ENCODE data around the gene LSG1.

The LSG1 gene

GRCh38 chr3:194683380-194683779, 11.4 kb upstream of the LSG1 start:
- Histone ChIP-seq H3K9me2 (replicated peaks; ENCODE audit: insufficient read depth, low read length) (no peaks in the 10 kb centered on the region), H3K9me3 (replicated peaks; ENCODE audit: insufficient read depth, low read length) (no peaks in the 10 kb centered on the region), H3K4me2 (ENCODE audit: low read depth, low read length) (peak overlapping the region; percentile 34; the same call in 1 of the 2 replicates), H3K27me3 (replicated peaks; ENCODE audit: insufficient read depth, low read length) (peaks cover 10% of the 10 kb centered on the region; the same call in 1 of the 2 replicates), H3K4me1 (ENCODE audit: low read length) (peaks cover 29% of the 10 kb centered on the region), H3F3A (ENCODE audit: insufficient read depth, low read length) (peaks cover 3% of the 10 kb centered on the region; the same call in 1 of the 2 replicates), H3K9ac (ENCODE audit: low read length) (no peak overlapping the region), H3K36me3 (replicated peaks; ENCODE audit: insufficient read depth, low read length) (no peaks in the 10 kb centered on the region), H3K27ac (ENCODE audit: low read length) (no peak overlapping the region), H3K79me2 (ENCODE audit: low read length) (no peaks in the 10 kb centered on the region), H2AFZ (ENCODE audit: low read length) (peak overlapping the region; percentile 35), H3K4me3 (ENCODE audit: low read length) (no peak overlapping the region), H4K20me1 (ENCODE audit: insufficient read depth, low read length) (no peaks in the 10 kb centered on the region)
- no peak for DNase-seq
- TF ChIP-seq CTCF (IDR thresholded peaks at IDR 0.05; ENCODE audit: low read length) (no peak), EZH2 (optimal IDR thresholded peaks at IDR 0.05; ENCODE audit: low read depth, low read length) (no peak)

- Histone ChIP-seq H3K27me3 (replicated peaks; ENCODE audit: insufficient read depth, low read length) (peaks cover 10% of the 10 kb centered on the region; the same call in 1 of the 2 replicates), H4K20me1 (ENCODE audit: insufficient read depth, low read length) (no peaks in the 10 kb centered on the region), H3K4me1 (ENCODE audit: low read length) (peaks cover 29% of the 10 kb centered on the region), H3K27ac (ENCODE audit: low read length) (no peak overlapping the region), H3F3A (ENCODE audit: insufficient read depth, low read length) (peaks cover 3% of the 10 kb centered on the region; the same call in 1 of the 2 replicates), H3K9ac (ENCODE audit: low read length) (no peak overlapping the region), H3K9me3 (replicated peaks; ENCODE audit: insufficient read depth, low read length) (no peaks in the 10 kb centered on the region), H3K36me3 (replicated peaks; ENCODE audit: insufficient read depth, low read length) (no peaks in the 10 kb centered on the region), H3K9me2 (replicated peaks; ENCODE audit: insufficient read depth, low read length) (no peaks in the 10 kb centered on the region), H3K4me2 (ENCODE audit: low read depth, low read length) (peak overlapping the region; percentile 34; the same call in 1 of the 2 replicates), H2AFZ (ENCODE audit: low read length) (peak overlapping the region; percentile 35), H3K79me2 (ENCODE audit: low read length) (no peaks in the 10 kb centered on the region), H3K4me3 (ENCODE audit: low read length) (no peak overlapping the region)
- no peak for TF ChIP-seq EZH2phosphoT487 (IDR thresholded peaks at IDR 0.05; ENCODE audit: low read length)
- peak; percentile 98 for TF ChIP-seq CTCF (IDR thresholded peaks at IDR 0.05; ENCODE audit: low read length)
- DNase-seq, result peak; percentile 88
Measured at GRCh38 chr3:194682694-194683310, 10.8 kb upstream of the LSG1 start.

- H4K20me1 ChIP-seq (ENCODE audit: insufficient read depth, low read length), result no peaks in the 10 kb centered on the region
- no peak for TF ChIP-seq EZH2 (optimal IDR thresholded peaks at IDR 0.05; ENCODE audit: low read depth, low read length)
- no peak for TF ChIP-seq EZH2phosphoT487 (IDR thresholded peaks at IDR 0.05; ENCODE audit: low read length)
- TF ChIP-seq CTCF (IDR thresholded peaks at IDR 0.05; ENCODE audit: low read length), result no peak
- no peak overlapping the region for H3K9ac ChIP-seq (ENCODE audit: low read length)
- no peaks in the 10 kb centered on the region for H3K36me3 ChIP-seq (replicated peaks; ENCODE audit: insufficient read depth, low read length)
- H3K9me2 ChIP-seq (replicated peaks; ENCODE audit: insufficient read depth, low read length), result no peaks in the 10 kb centered on the region
- DNase-seq, result peak; percentile 5
- no peaks in the 10 kb centered on the region for H3K79me2 ChIP-seq (ENCODE audit: low read length)
- peaks cover 8% of the 10 kb centered on the region; the same call in 1 of the 2 replicates for H3K27me3 ChIP-seq (replicated peaks; ENCODE audit: insufficient read depth, low read length)
- H3K9me3 ChIP-seq (replicated peaks; ENCODE audit: insufficient read depth, low read length), result no peaks in the 10 kb centered on the region
- H3K27ac ChIP-seq (ENCODE audit: low read length), result no peak overlapping the region
- H2AFZ ChIP-seq (ENCODE audit: low read length), result peak overlapping the region; percentile 35
- H3K4me3 ChIP-seq (ENCODE audit: low read length), result no peak overlapping the region
- peaks cover 3% of the 10 kb centered on the region; the same call in 1 of the 2 replicates for H3F3A ChIP-seq (ENCODE audit: insufficient read depth, low read length)
- peak overlapping the region; percentile 34; the same call in 1 of the 2 replicates for H3K4me2 ChIP-seq (ENCODE audit: low read depth, low read length)
- peaks cover 26% of the 10 kb centered on the region for H3K4me1 ChIP-seq (ENCODE audit: low read length)
Measured at GRCh38 chr3:194682189-194682693, 10.2 kb upstream of the LSG1 start.

Data from MM.1S (cell line).